ENCODE data around the gene SLC22A2. TPM values are rescaled to one million over a fixed set of nuclear protein-coding genes. Genes with fewer than 3 reads are reported as not detected.
"Not testable (repeated sequence)": the region's sequence is repeated elsewhere in the genome, so short reads cannot be mapped to it uniquely, and the experiment has no call there.

The SLC22A2 gene
- not detected for total RNA-seq
- long read RNA-seq = 0 reads

- DNase-seq (ENCODE audit: low spot score) = no peak
- intact Hi-C loops (cut with DNase I) = no loop called here
Observed at GRCh38 chr6:160258346-160259142, at the start of gene SLC22A2. TSS of gene SLC22A2 (minus strand) at chr6:160258821. CDS start at chr6:160258757, 64 bp downstream.

- intact Hi-C loops (cut with DNase I) = no loop called here
- no peak for DNase-seq (ENCODE audit: low spot score)
Observed at GRCh38 chr6:160305926-160306713, 47.5 kb upstream of the SLC22A2 start.

- no peak for DNase-seq (ENCODE audit: low spot score)
Observed at GRCh38 chr6:160303806-160304205, 45.2 kb upstream of the SLC22A2 start.

DNA sequence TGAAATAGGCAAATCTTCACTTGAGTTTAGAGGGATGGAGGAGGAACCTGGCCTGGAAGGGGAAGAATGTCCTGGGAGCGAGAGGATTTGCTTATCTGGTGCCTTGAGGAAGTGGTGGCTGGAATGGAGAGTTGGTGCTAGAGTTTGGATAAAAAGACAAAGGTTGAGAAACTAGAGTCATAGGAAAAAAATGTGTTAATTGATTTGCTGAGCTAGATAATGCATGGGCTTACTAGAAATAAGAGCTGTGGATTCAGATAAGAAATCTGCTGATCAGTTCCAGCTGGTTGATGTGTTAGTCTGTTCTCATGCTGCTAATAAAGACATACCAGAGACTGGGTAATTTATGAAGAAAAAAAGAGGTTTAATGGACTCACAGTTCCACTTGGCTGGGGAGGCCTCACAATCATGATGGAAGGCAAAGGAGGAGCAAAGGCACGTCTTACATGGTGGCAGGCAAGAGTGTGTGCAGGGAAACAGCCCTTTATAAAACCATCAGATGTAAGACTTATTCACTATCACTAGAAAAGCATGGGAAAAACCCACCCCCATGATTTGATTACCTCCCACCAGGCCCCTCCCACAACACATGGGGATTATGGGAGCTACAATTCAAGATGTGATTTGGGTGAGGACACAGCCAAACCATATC is 43.9 kb upstream of the SLC22A2 start:
- DNase-seq (ENCODE audit: low spot score); intact Hi-C loops (cut with DNase I): not testable (repeated sequence)

More at GRCh38 chr6:160303806-160304205, 45.2 kb upstream of the SLC22A2 start:
- intact Hi-C loops (cut with DNase I) = no loop called here

DNA sequence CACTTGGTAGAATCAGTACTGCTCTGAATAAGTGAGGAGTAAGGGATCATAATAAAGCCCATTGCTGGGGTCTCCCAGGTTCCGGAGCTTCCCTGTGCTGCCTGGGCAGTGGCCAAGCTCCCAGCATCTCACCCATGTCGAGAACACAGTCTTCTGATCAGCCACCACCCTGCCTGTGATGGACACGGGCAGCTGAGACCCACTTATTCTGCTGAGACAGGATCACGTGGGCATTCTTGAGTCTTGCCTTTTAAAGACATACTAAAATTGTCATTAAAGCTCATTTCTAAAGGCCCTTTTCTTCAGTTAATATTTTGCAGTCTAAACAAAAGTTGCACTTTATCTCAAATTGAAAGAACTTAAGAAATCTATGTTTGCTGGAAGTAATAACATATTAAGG is 42.7 kb upstream of the SLC22A2 start:
- DNase-seq (ENCODE audit: low spot score) = no peak
- intact Hi-C loops (cut with DNase I) = no loop called here

DNA sequence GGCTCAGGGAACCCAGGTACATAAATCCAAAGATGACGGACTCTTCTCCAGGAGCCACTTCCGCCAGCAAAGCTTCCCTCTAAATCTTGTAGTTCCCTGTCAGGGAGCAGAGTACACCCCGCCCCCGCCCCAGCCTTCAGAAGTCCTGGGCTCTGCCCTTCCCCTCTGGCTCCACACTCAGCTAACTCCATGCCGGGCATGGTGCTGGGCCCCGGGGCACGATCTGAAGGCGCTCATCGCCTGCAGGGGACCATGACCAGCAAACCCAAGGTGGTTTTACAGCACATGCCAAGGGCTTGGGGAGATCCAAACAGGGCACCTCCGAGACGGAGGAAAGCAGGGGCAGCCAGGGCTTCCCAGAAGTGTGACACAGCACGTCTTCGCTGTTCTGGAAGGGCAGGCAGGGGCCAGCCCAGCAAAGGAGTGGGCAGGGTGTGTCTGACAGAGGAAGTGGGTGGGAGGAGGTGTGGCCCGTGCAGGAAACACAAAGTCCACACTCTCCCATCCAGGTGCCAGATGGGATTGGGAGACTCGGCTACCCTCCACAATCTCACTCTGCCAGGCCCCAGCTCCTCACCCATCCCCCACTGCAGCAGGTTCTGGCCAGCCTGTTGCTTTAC is 41.6 kb upstream of the SLC22A2 start:
- no peak for DNase-seq (ENCODE audit: low spot score)
- intact Hi-C loops (cut with DNase I) = no loop called here

DNA sequence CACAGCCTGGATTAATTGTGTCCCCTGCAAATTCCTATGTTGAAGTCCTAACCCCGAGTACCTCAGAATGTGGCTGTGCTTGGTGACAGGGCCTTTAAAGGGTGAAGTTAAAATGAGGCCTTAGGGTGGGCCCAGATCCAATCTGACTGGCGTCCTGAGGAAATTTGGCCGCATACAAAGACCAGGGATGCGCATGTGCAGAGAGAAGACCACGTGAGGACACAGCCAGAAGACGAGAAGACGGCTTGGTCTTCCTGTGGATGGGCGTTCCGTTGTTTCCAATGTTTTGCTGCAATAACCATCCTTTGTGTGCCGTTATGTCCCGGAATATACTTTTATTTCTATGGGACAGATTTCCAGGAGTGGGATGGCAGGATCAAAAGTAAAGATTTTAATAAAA is 40.9 kb upstream of the SLC22A2 start:
- intact Hi-C loops (cut with DNase I) = no loop called here
- DNase-seq (ENCODE audit: low spot score) = no peak

- no peak for DNase-seq (ENCODE audit: low spot score)
- intact Hi-C loops (cut with DNase I) = no loop called here
Observed at GRCh38 chr6:160298121-160298520, 39.5 kb upstream of the SLC22A2 start.

DNA sequence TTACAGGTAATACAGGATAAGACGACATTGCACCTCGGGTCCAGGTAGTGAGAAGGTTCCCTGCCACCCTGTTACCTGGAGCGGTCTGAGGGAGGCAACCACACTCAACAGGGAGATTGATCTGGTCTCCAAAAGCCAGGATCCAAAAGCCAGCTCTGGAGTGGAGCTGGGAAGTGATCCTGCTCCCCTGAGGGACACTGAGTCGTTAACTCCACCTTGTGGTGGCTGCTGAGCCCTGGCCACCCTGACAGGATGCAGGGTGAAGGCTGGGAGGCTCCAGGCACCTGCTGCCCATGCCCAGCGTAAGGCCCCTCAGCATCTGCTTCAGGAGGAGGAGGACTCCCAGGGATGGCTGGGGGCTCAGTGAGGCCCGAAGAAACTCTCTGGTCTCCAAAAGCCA is 38.7 kb upstream of the SLC22A2 start:
- intact Hi-C loops (cut with DNase I) = no loop called here
- no peak for DNase-seq (ENCODE audit: low spot score)

DNA sequence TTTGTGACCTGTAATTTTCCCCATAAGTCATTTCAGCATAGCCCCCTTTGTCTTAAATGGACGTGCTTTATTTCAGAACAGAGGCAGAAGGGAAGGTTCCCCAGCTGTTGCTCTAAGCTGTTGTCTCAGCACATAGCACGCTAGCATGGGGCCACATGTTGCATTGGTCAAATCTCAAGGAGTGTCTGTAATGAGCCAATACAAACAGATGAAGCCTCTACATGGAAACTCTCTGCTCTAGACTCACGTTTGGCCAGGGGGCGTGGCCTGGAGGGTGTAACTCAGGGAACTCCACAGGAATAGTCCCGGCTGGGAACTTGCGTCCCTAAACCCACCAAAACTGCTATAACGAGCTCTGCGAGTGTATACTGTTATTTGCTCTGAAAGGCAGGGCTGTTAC is 35.2 kb upstream of the SLC22A2 start:
- DNase-seq (ENCODE audit: low spot score) = no peak
- intact Hi-C loops (cut with DNase I) = no loop called here

- DNase-seq (ENCODE audit: low spot score) = no peak
- intact Hi-C loops (cut with DNase I) = no loop called here
Observed at GRCh38 chr6:160285541-160286105, 27.0 kb upstream of the SLC22A2 start.

GRCh38 chr6:160284575-160284974 is 26.0 kb upstream of the SLC22A2 start:
- intact Hi-C loops (cut with DNase I) = no loop called here
- no peak for DNase-seq (ENCODE audit: low spot score)

- intact Hi-C loops (cut with DNase I) = no loop called here
- no peak for DNase-seq (ENCODE audit: low spot score)
Observed at GRCh38 chr6:160282444-160282843, 23.8 kb upstream of the SLC22A2 start.

DNA sequence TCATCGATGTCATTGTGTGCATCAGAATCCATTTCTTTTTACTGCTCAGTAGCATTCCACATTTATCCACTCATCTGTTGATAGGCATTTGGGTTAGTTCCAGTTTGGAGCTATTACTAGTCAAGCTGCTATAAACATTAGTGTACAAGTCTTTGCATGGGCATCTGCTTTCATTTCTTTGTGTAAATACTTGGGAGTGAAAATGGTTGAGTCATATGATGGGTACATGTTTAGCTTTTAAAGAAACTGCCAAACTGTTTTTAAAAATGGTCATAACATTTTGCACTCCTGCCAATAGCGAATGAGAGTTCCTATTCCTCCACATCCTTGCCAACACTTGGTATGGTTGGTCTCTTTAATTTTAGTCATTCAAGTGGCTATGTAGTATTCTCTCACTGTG is 21.2 kb upstream of the SLC22A2 start:
- no peak for DNase-seq (ENCODE audit: low spot score)
- intact Hi-C loops (cut with DNase I) = no loop called here

GRCh38 chr6:160278786-160279310 is 20.2 kb upstream of the SLC22A2 start:
- intact Hi-C loops (cut with DNase I) = no loop called here
- no peak for DNase-seq (ENCODE audit: low spot score)

- no peak for DNase-seq (ENCODE audit: low spot score)
- intact Hi-C loops (cut with DNase I) = no loop called here
Observed at GRCh38 chr6:160278311-160278710, 19.7 kb upstream of the SLC22A2 start.

GRCh38 chr6:160277546-160277945 is 18.9 kb upstream of the SLC22A2 start:
- intact Hi-C loops (cut with DNase I) = no loop called here
- no peak for DNase-seq (ENCODE audit: low spot score)

GRCh38 chr6:160277144-160277543 is 18.5 kb upstream of the SLC22A2 start:
- DNase-seq (ENCODE audit: low spot score) = no peak
- intact Hi-C loops (cut with DNase I) = no loop called here

DNA sequence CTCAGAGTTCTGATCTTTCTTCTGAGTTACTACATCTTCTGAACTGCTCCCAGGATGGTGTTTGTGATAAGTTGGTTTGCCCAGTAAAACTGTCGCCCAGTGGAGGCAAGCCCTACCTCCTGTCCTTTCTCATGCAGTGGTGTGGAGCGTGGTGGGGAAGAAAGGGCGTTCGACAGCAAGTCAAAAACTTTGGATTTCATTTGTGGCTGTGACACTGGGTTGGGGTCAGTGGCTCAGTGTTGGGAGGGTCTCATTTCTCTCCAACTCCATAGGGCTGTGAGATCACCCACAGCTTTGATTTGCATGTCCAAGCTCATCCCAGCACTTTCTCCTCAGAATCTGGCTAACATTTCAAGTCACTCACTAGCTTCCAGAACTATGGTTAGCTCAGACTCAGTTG is 17.5 kb upstream of the SLC22A2 start:
- intact Hi-C loops (cut with DNase I) = no loop called here
- DNase-seq (ENCODE audit: low spot score) = no peak

All from cardiac septum (tissue), 1 donor.